HepG2 (cell line): ENCODE measurements around the gene COX7A1. TPM values are rescaled to one million over a fixed set of nuclear protein-coding genes. Genes with fewer than 3 reads are reported as not detected.

Source experiments
- CBFB ChIP-seq: sonication (generic); formaldehyde crosslinking; IDR thresholded peaks from 2 replicates; pipeline ENCODE4 v1.4.0; 2020; ENCODE audit warnings: missing genetic modification reagents
- EED ChIP-seq: sonication (generic); formaldehyde crosslinking; IDR thresholded peaks from 2 replicates; pipeline ENCODE4 v1.5.0; 2020; ENCODE audit warnings: mild to moderate bottlenecking, missing genetic modification reagents
- HDAC6 ChIP-seq: fragments of 200-600 bp; sonication (generic); IDR thresholded peaks from 2 replicates; pipeline ENCODE4 v1.7.0; 2017; ENCODE audit warnings: mild to moderate bottlenecking, antibody characterized with exemption, low read length, low read depth
- HMGA1 ChIP-seq: sonication (generic); formaldehyde crosslinking; conservative IDR thresholded peaks from 2 replicates; pipeline ENCODE4 v1.4.0; 2020; ENCODE audit warnings: missing genetic modification reagents
- MTF1 ChIP-seq: sonication (generic); formaldehyde crosslinking; IDR thresholded peaks from 2 replicates; pipeline ENCODE4 v1.5.0; 2020; ENCODE audit warnings: missing genetic modification reagents
- MXD3 ChIP-seq: IDR thresholded peaks from 2 replicates; pipeline ENCODE4 v1.6.1; 2016; ENCODE audit warnings: mild to moderate bottlenecking, missing biosample characterization, missing genetic modification reagents
- NCOA5 ChIP-seq: sonication (generic); formaldehyde crosslinking; IDR thresholded peaks from 2 replicates; pipeline ENCODE4 v1.4.0; 2020; ENCODE audit warnings: missing genetic modification reagents
- PLRG1 ChIP-seq: fragments of 450-650 bp; conservative IDR thresholded peaks from 2 replicates; pipeline ENCODE4 v1.6.1; 2016
- RFX5 ChIP-seq: IDR thresholded peaks from 2 replicates; pipeline ENCODE4 v1.6.1; 2011; ENCODE audit warnings: low read depth, low read length, improper control_type of control experiment
- SOX6 ChIP-seq, 2 experiments: fragments of 450-650 bp in 1 of 2; sonication (generic) in 1 of 2; formaldehyde crosslinking in 1 of 2; IDR thresholded peaks; 2 replicates each; pipeline versions ENCODE4 v1.4.0 to v1.6.1; 2017 to 2020; ENCODE audit warnings: antibody characterized with exemption in 1 of 2, mild to moderate bottlenecking in 1 of 2, missing genetic modification reagents in 1 of 2
- YEATS4 ChIP-seq: sonication (generic); formaldehyde crosslinking; IDR thresholded peaks from 2 replicates; pipeline ENCODE4 v1.4.0; 2020; ENCODE audit warnings: missing genetic modification reagents, borderline replicate concordance
- ZNF234 ChIP-seq: sonication (generic); formaldehyde crosslinking; conservative IDR thresholded peaks from 2 replicates; pipeline ENCODE4 v1.5.1; 2020; ENCODE audit warnings: mild to moderate bottlenecking, missing genetic modification reagents
- ZNF407 ChIP-seq: sonication (generic); formaldehyde crosslinking; IDR thresholded peaks from one replicate; pipeline ENCODE4 v1.5.1; 2020; ENCODE audit warnings: mild to moderate bottlenecking, missing genetic modification reagents; ENCODE audit errors: not compliant biosample characterization
- ZNF496 ChIP-seq: sonication (generic); formaldehyde crosslinking; IDR thresholded peaks from 2 replicates; pipeline ENCODE4 v1.8.1; 2023; ENCODE audit warnings: mild to moderate bottlenecking, moderate library complexity, missing genetic modification reagents; ENCODE audit not compliant: insufficient replicate concordance
- ZNF674 ChIP-seq: sonication (generic); formaldehyde crosslinking; IDR thresholded peaks from 2 replicates; pipeline ENCODE4 v1.5.0; 2020; ENCODE audit warnings: low read depth, mild to moderate bottlenecking, missing genetic modification reagents
- ZSCAN29 ChIP-seq: sonication (generic); formaldehyde crosslinking; conservative IDR thresholded peaks from 2 replicates; pipeline ENCODE4 v1.4.0; 2020; ENCODE audit warnings: mild to moderate bottlenecking, missing genetic modification reagents
- polyA plus RNA-seq, 8 experiments: library from polyadenylated mRNA; depleted of rRNA in 3 of 8; stranded (reverse) in 7 of 8; unstranded in 1 of 8; fragments of >200 nt; fragmentation: Illumina TruSeq in 4 of 8; extraction: Trizol in 4 of 8; gene quantifications; 2 replicates each; pipeline versions ENCODE4 v1.2.1 to v1.2.3, GENCODE V29; 2011 to 2016; ENCODE audit warnings: low read depth in 4 of 8, missing spikeins in 1 of 8, mixed read lengths in 1 of 8; ENCODE audit not compliant: insufficient read depth in 1 of 8
- total RNA-seq, 5 experiments: library from RNA; depleted of rRNA; stranded (reverse); fragments of >200 nt; fragmentation: Illumina TruSeq; extraction: Trizol; gene quantifications; 2 replicates each; pipeline ENCODE4 v1.2.3, GENCODE V29; 2016; ENCODE audit warnings: low read depth in 1 of 5
- TF ChIP-seq, protein P1 (sequence below): sonication (generic); formaldehyde crosslinking; conservative IDR thresholded peaks from 2 replicates; pipeline ENCODE4 v1.4.0; 2020; ENCODE audit warnings: missing genetic modification reagents

COX7A1 gene
- total and polyA plus RNA-seq, 2 of the 13 experiments (the other 11 are each of a cell fraction or from before 2014, with no cell fraction given), result not detected

DNA sequence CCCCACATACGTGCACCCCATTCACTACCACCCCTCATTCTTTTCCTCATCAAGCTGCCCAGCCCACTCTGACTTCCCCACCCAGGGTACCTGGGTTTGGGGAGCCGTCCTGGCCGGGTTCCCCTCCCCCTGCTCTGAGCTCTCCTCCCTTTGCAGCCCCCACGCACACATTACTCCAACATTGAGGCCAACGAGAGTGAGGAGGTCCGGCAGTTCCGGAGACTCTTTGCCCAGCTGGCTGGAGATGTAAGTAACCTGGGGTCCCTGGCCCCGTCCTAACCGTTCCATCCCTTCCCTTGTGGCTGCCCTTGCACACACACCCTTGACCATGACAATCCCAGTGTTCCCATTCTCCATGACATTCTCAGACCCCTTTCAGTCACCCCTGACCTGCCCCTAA lies 9.8 kb downstream of the COX7A1 start (continued):
- TF ChIP-seq ZNF407 (CRISPR knock-in tag), result no peak
- no peak for TF ChIP-seq SOX6 (IDR thresholded peaks at IDR 0.05)
- no peak for TF ChIP-seq SOX6 (CRISPR knock-in tag; IDR thresholded peaks at IDR 0.05)
- TF ChIP-seq RFX5, result no peak
- no peak for TF ChIP-seq HDAC6
- no peak for TF ChIP-seq ZNF674 (CRISPR knock-in tag)
- no peak for TF ChIP-seq CBFB (CRISPR knock-in tag)
- no peak for TF ChIP-seq HMGA1 (CRISPR knock-in tag)
- no peak for TF ChIP-seq ZNF496
- TF ChIP-seq YEATS4, result no peak
- TF ChIP-seq MXD3 (CRISPR knock-in tag), result no peak
- TF ChIP-seq ZSCAN29 (CRISPR knock-in tag), result no peak
- TF ChIP-seq ZNF234 (CRISPR knock-in tag), result no peak
- no peak for TF ChIP-seq NCOA5 (CRISPR knock-in tag)
- no peak for TF ChIP-seq EED (CRISPR knock-in tag)
- TF ChIP-seq PLRG1, result no peak
- no peak for TF ChIP-seq MTF1 (CRISPR knock-in tag)
- TF ChIP-seq, protein P1, sequence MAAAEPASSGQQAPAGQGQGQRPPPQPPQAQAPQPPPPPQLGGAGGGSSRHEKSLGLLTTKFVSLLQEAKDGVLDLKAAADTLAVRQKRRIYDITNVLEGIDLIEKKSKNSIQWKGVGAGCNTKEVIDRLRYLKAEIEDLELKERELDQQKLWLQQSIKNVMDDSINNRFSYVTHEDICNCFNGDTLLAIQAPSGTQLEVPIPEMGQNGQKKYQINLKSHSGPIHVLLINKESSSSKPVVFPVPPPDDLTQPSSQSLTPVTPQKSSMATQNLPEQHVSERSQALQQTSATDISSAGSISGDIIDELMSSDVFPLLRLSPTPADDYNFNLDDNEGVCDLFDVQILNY (CRISPR knock-in tag), result no peak
